A549 (cell line): ENCODE measurements around the gene ZNF853. TPM values are rescaled to one million over a fixed set of nuclear protein-coding genes. Genes with fewer than 3 reads are reported as not detected.

Experiments used
- ATAC-seq, 2 experiments: fragments of 200-7000 bp in 1 of 2; fragments of >200 bp in 1 of 2; cut with Nextera tagmentation in 1 of 2; cut with Tn5 transposase in 1 of 2; 3 replicates each; pipeline versions ENCODE4 v1.8.0 to v1.9.1; 2018 to 2020; ENCODE audit warnings: mild to moderate bottlenecking in 1 of 2, moderate library complexity in 1 of 2
- CTCF ChIA-PET: fragments of 300-600 bp; sonication (Branson Sonifier 250); formaldehyde crosslinking; extraction: SDS; loops from one replicate; lab custom pipeline; 2021; ENCODE audit warnings: antibody characterized with exemption, inconsistent platforms; lab: Yijun Ruan, JAX
- POLR2A ChIA-PET: fragments of 350-600 bp; formaldehyde crosslinking; extraction: SDS; loops from one replicate; lab custom pipeline; 2021; ENCODE audit warnings: antibody characterized with exemption, inconsistent platforms; lab: Yijun Ruan, JAX
- DNase-seq, 2 experiments: peaks; one replicate each; pipeline versions ENCODE4 v3.0.0 to v3.0.0-alpha.2; 2011 to 2016; ENCODE audit warnings: low read depth in 1 of 2, low spot score in 1 of 2
- FAIRE-seq: peaks from 2 replicates; lab custom pipeline; 2011; peaks lifted over from hg19 to GRCh38; lab: Jason Lieb, UNC
- H3K27ac ChIP-seq, 2 experiments: fragments of >200 bp; sonication (Bioruptor Twin); formaldehyde crosslinking; 3 replicates each; pipeline ENCODE4 v1.5.1; 2016 to 2017
- H3K4me1 ChIP-seq: fragments of >200 bp; sonication (Bioruptor Twin); formaldehyde crosslinking; 3 replicates; pipeline ENCODE4 v1.6.1; 2016
- H3K4me2 ChIP-seq: fragments of >200 bp; sonication (Bioruptor Twin); formaldehyde crosslinking; 3 replicates; pipeline ENCODE4 v1.6.1; 2016
- H3K4me3 ChIP-seq: fragments of >200 bp; sonication (Bioruptor Twin); formaldehyde crosslinking; 3 replicates; pipeline ENCODE4 v1.5.1; 2016
- H3K9me3 ChIP-seq: fragments of >200 bp; sonication (Bioruptor Twin); formaldehyde crosslinking; 3 replicates; pipeline ENCODE4 v1.6.1; 2016
- BHLHE40 ChIP-seq: IDR thresholded peaks from 2 replicates; pipeline ENCODE4 v1.6.1; 2012; ENCODE audit warnings: low read depth, low read length, inconsistent platforms
- CHD2 ChIP-seq: fragments of 150-350 bp; IDR thresholded peaks from 2 replicates; pipeline ENCODE4 v1.6.1; 2014; ENCODE audit warnings: low read length; ENCODE audit not compliant: partially characterized antibody
- CHD4 ChIP-seq: fragments of 200-600 bp; sonication (generic); IDR thresholded peaks from 2 replicates; pipeline ENCODE4 v1.6.1; 2016; ENCODE audit warnings: antibody characterized with exemption, mild to moderate bottlenecking, borderline replicate concordance
- EHF ChIP-seq: fragments of 250-450 bp; sonication (Bioruptor Pico); IDR thresholded peaks from 2 replicates; pipeline ENCODE4 v1.5.0; 2020; ENCODE audit warnings: mild to moderate bottlenecking
- ELK1 ChIP-seq: fragments of 150-350 bp; IDR thresholded peaks from 2 replicates; pipeline ENCODE4 v1.6.1; 2014; ENCODE audit warnings: low read depth, mild to moderate bottlenecking, low read length
- ESRRA ChIP-seq: fragments of 150-350 bp; IDR thresholded peaks from 2 replicates; pipeline ENCODE4 v1.6.1; 2014; ENCODE audit warnings: mild to moderate bottlenecking, low read length, borderline replicate concordance
- FOXS1 ChIP-seq: fragments of 250-450 bp; sonication (Bioruptor Pico); IDR thresholded peaks from 2 replicates; pipeline ENCODE4 v1.5.0; 2020; ENCODE audit warnings: mild to moderate bottlenecking, moderate library complexity
- GATA3 ChIP-seq: IDR thresholded peaks from 2 replicates; pipeline ENCODE4 v1.6.1; 2012; ENCODE audit warnings: borderline replicate concordance
- HDAC2 ChIP-seq: fragments of 200-600 bp; sonication (generic); IDR thresholded peaks from 2 replicates; pipeline ENCODE4 v1.6.1; 2016
- HOXB5 ChIP-seq: fragments of 250-450 bp; sonication (Bioruptor Pico); IDR thresholded peaks from 2 replicates; pipeline ENCODE4 v1.5.0; 2020; ENCODE audit warnings: mild to moderate bottlenecking, moderate library complexity
- KDM1A ChIP-seq: fragments of 200-600 bp; sonication (generic); IDR thresholded peaks from 2 replicates; pipeline ENCODE4 v1.6.1; 2016; ENCODE audit warnings: low read depth, mild to moderate bottlenecking
- MAFK ChIP-seq: fragments of 450-650 bp; IDR thresholded peaks from 2 replicates; pipeline ENCODE4 v1.6.1; 2014; ENCODE audit not compliant: partially characterized antibody
- MYC ChIP-seq: IDR thresholded peaks from 2 replicates; pipeline ENCODE4 v1.6.1; 2012; ENCODE audit warnings: mild to moderate bottlenecking, inconsistent platforms, low read length, improper control_type of control experiment, borderline replicate concordance
- NFE2L2 ChIP-seq: fragments of 150-350 bp; conservative IDR thresholded peaks from 2 replicates; pipeline ENCODE4 v1.6.1; 2014; ENCODE audit warnings: low read length
- NPAS2 ChIP-seq: fragments of 250-450 bp; sonication (Bioruptor Pico); IDR thresholded peaks from 2 replicates; pipeline ENCODE4 v1.8.0; 2022; ENCODE audit warnings: mild to moderate bottlenecking, moderate library complexity, borderline replicate concordance
- PHF8 ChIP-seq: fragments of 200-600 bp; sonication (generic); IDR thresholded peaks from 2 replicates; pipeline ENCODE4 v1.6.1; 2016; ENCODE audit warnings: low read depth, mild to moderate bottlenecking, antibody characterized with exemption, moderate library complexity, borderline replicate concordance
- POLR2A ChIP-seq: IDR thresholded peaks from 2 replicates; pipeline ENCODE4 v1.6.1; 2012; ENCODE audit warnings: mild to moderate bottlenecking, low read length
- RARB ChIP-seq: fragments of 250-450 bp; sonication (Bioruptor Pico); IDR thresholded peaks from 2 replicates; pipeline ENCODE4 v1.8.0; 2021; ENCODE audit warnings: mild to moderate bottlenecking, moderate library complexity
- SMC3 ChIP-seq: fragments of >200 bp; sonication (Bioruptor Twin); formaldehyde crosslinking; IDR thresholded peaks from 3 replicates; pipeline ENCODE4 v1.6.1; 2018; ENCODE audit warnings: inconsistent platforms
- TFCP2L1 ChIP-seq: fragments of 250-450 bp; sonication (Bioruptor Pico); IDR thresholded peaks from 2 replicates; pipeline ENCODE4 v1.5.0; 2021; ENCODE audit warnings: mild to moderate bottlenecking
- TP53 ChIP-seq: fragments of 250-450 bp; sonication (Bioruptor Pico); IDR thresholded peaks from 2 replicates; pipeline ENCODE4 v1.5.0; 2021; ENCODE audit warnings: mild to moderate bottlenecking, moderate library complexity
- USF2 ChIP-seq: fragments of 450-650 bp; IDR thresholded peaks from 2 replicates; pipeline ENCODE4 v1.6.1; 2014; ENCODE audit warnings: antibody characterized with exemption
- ZFP36 ChIP-seq: fragments of 450-650 bp; IDR thresholded peaks from 2 replicates; pipeline ENCODE4 v1.6.1; 2014; ENCODE audit warnings: borderline replicate concordance; ENCODE audit not compliant: partially characterized antibody
- WGBS: methylation state at CpG from one replicate; pipeline ENCODE4 v1.1.6; 2017; ENCODE audit errors: missing lambda C conversion rate; 5-methylcytosine and 5-hydroxymethylcytosine counted together
- polyA plus RNA-seq, 4 experiments: library from polyadenylated mRNA; depleted of rRNA in 3 of 4; stranded (reverse); fragments of >200 nt; fragmentation: RNase III in 1 of 4; extraction: RNeasy Plus Mini Kit Qiagen cat#74134 plus additional on column Dnase treatment in 1 of 4; gene quantifications; 2 replicates in 3 of 4; 3 replicates in 1 of 4; pipeline ENCODE4 v1.2.3, GENCODE V29; 2011 to 2017
- TF ChIP-seq, protein P1 (sequence below): fragments of >200 bp; sonication (Bioruptor Twin); formaldehyde crosslinking; IDR thresholded peaks from 3 replicates; pipeline ENCODE4 v1.5.1; 2016
- TF ChIP-seq, protein P2 (sequence below): fragments of >200 bp; sonication (Bioruptor Twin); formaldehyde crosslinking; IDR thresholded peaks from 2 replicates; pipeline ENCODE4 v1.6.1; 2016

The ZNF853 gene
- polyA plus RNA-seq, 2 of the 4 experiments (the other 2 are of a cell fraction): 1.8 to 2.2 TPM

GRCh38 chr7:6652446-6653011 is 37.1 kb downstream of the ZNF853 start:
- 99% methylated on average over 64 of the region's 75 CpGs for WGBS
- Histone ChIP-seq H3K4me3 (no peak overlapping the region), H3K4me1 (no peaks in the 10 kb centered on the region), H3K4me2 (no peak overlapping the region), H3K27ac (no peak overlapping the region), H3K9me3 (peaks cover 48% of the 10 kb centered on the region)
- no peak for TF ChIP-seq PHF8
- FAIRE-seq (no peak), ATAC-seq (no peak), DNase-seq (no peak)
- ChIA-PET POLR2A (no interaction called here), CTCF (no interaction called here)

DNA sequence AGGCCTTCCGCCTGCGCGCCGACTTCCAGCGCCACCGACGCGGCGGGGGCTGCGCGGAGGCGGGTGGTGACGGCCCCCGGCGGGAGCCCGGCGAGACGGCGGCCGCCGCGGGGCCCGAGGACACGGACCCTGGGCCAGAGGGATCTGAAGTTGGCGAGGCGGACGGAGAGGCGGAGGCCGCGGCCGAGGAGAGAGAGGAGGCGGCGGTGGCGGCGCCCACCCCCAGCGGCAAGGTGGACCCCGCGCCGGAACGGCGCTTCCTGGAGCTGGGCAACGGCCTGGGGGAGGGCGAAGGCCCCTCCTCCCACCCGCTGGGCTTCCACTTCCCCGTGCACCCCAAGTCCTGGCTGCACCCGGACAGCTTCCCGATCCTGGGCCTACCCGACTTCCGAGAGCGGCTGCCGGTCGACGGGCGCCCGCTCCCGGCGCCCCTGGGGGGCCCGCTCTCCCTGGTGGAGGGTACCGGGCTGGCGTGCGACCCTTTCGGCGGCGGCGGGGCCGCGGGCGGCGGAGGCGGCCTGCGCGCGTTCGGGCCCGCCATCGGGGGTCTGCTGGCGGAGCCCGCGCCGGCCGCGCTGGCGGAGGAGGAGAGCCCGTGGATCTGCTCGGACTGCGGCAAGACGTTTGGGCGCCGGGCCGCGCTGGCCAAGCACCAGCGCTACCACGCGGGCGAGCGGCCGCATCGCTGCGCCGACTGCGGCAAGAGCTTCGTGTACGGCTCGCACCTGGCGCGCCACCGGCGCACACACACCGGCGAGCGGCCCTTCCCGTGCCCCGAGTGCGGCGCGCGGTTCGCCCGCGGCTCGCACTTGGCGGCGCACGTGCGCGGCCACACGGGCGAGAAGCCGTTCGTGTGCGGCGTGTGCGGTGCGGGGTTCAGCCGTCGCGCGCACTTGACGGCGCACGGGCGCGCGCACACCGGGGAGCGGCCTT is 37.9 kb downstream of the ZNF853 start:
- WGBS: 98% methylated on average over 110 of the region's 146 CpGs
- POLR2A ChIA-PET: no interaction called here
- Histone ChIP-seq H3K9me3 (peaks cover 48% of the 10 kb centered on the region), H3K27ac (no peak overlapping the region), H3K4me3 (no peak overlapping the region), H3K4me2 (no peak overlapping the region), H3K4me1 (no peaks in the 10 kb centered on the region)
- DNase-seq (no peak), FAIRE-seq (no peak), ATAC-seq (no peak)
- CTCF ChIA-PET: no interaction called here
- TF ChIP-seq TP53 (CRISPR knock-in tag) (no peak), PHF8 (no peak), ELK1 (no peak), BHLHE40 (no peak), KDM1A (no peak), SMC3 (no peak), HOXB5 (CRISPR knock-in tag) (no peak), NFE2L2 (no peak), NPAS2 (CRISPR knock-in tag) (no peak), POLR2A (no peak), MYC (no peak), CHD4 (no peak), MAFK (no peak), HDAC2 (no peak), CHD2 (no peak), RARB (CRISPR knock-in tag) (no peak), GATA3 (no peak), FOXS1 (CRISPR knock-in tag) (no peak)
- TF ChIP-seq, protein P1, sequence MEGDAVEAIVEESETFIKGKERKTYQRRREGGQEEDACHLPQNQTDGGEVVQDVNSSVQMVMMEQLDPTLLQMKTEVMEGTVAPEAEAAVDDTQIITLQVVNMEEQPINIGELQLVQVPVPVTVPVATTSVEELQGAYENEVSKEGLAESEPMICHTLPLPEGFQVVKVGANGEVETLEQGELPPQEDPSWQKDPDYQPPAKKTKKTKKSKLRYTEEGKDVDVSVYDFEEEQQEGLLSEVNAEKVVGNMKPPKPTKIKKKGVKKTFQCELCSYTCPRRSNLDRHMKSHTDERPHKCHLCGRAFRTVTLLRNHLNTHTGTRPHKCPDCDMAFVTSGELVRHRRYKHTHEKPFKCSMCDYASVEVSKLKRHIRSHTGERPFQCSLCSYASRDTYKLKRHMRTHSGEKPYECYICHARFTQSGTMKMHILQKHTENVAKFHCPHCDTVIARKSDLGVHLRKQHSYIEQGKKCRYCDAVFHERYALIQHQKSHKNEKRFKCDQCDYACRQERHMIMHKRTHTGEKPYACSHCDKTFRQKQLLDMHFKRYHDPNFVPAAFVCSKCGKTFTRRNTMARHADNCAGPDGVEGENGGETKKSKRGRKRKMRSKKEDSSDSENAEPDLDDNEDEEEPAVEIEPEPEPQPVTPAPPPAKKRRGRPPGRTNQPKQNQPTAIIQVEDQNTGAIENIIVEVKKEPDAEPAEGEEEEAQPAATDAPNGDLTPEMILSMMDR: no peak

- no peaks in the 10 kb centered on the region for H3K4me1 ChIP-seq
- peaks cover 48% of the 10 kb centered on the region for H3K9me3 ChIP-seq
- TF ChIP-seq, protein P2, sequence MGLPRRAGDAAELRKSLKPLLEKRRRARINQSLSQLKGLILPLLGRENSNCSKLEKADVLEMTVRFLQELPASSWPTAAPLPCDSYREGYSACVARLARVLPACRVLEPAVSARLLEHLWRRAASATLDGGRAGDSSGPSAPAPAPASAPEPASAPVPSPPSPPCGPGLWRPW: no peak
- TF ChIP-seq CHD2: no peak
- no peak for TF ChIP-seq EHF
- TF ChIP-seq ZFP36: no peak
- no peak for TF ChIP-seq TP53 (CRISPR knock-in tag)
- no peak for TF ChIP-seq HDAC2
- TF ChIP-seq HOXB5 (CRISPR knock-in tag): no peak
- no peak for TF ChIP-seq BHLHE40
- TF ChIP-seq ESRRA: no peak
- TF ChIP-seq USF2: no peak
- no peak for TF ChIP-seq TFCP2L1 (CRISPR knock-in tag)
- ChIA-PET CTCF (no interaction called here), POLR2A (no interaction called here)
- no peak overlapping the region for H3K4me2 ChIP-seq
- DNase-seq (no peak), ATAC-seq (no peak), FAIRE-seq (no peak)
- H3K27ac ChIP-seq: no peak overlapping the region
- H3K4me3 ChIP-seq: no peak overlapping the region
- 98% methylated on average over 84 of the region's 94 CpGs for WGBS
Measured at GRCh38 chr7:6654113-6654841, 38.9 kb downstream of the ZNF853 start.
